ENCODE results near the gene TMEM167A.

The TMEM167A gene

DNA sequence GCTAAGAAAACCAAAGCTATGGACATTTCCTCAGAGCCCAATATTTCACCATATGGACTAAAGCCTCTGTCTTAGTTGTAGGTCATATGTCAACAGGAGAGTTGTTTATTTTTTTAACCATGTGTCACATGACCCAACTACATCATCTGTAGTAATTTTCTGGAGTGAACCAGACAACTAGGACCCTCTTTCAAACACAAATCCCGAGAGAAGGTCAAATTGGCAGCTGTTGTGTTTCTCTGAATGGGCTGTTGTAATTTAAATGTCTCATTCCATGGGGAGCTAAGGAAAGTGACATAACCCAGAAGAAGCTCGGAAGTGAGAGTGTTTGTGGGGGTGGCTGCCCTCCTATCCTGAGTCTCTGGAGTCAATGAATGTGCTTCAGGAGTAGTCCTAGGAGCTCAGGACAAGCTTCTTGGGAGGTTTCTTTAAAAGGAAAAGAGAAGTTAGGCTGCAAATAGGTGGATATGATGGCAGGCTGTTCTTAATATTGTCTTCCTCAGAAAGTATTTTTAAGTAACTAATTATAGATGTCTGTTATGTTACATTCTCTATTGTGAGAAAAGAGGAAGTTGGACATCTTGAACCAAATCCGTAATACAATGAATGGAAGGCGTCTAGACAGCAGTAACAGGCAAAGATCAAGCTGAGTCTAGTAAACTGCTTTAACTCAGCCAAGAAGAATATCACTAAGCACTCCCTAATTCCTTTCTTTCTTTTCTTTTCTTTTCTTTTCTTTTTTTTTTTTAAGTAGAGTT, 50.1 kb downstream of the TMEM167A start:
- no peak for DNase-seq (ENCODE audit: low read depth)
- no peak for TF ChIP-seq CTCF (IDR thresholded peaks at IDR 0.05; ENCODE audit: insufficient read depth, low read depth, low read length, missing control alignments)
- no peak overlapping the region for H3K4me3 ChIP-seq (ENCODE audit: low read length)

- no peak for DNase-seq (ENCODE audit: low read depth)
- no peak for TF ChIP-seq CTCF (IDR thresholded peaks at IDR 0.05; ENCODE audit: insufficient read depth, low read depth, low read length, missing control alignments)
- no peak overlapping the region for H3K4me3 ChIP-seq (ENCODE audit: low read length)
Measured at GRCh38 chr5:83026516-83026915, 50.7 kb downstream of the TMEM167A start.

DNA sequence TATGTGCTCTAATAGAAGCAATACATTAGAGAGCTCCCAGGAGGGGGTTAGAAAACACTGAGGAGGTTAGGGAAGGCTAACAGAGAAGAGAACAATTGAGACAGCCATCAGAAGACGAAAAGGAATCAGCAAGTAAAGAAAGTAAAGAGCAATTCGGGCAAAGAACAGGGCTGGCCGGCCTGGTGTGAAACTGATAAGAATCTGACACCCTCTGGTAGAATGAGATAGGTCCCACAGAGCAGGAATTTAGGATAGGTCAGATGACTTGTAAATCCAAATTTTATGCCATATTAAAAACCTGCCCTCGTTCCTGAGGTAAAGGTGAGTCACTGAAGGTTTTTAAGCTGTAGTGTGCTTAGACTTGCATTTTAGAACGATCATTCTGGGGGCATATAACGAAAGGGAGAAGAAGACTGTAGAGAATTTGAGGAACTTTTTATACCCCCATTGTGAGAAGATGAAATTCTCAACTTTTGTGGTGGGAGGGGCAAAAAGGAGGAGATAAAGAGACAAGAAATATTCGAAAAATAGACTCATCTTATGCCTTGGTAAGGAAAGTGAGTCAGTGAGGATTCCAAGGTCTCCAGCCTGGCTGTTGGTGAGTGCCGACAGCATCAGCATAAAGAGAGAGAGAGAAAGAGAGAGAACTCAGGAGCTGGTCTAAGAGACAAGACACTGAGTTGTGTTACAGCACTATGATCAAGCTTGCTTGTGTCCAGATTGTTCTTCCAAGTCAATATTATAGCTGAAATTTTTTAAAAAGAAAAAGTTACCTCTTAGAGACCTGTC, 51.3 kb downstream of the TMEM167A start:
- no peak for TF ChIP-seq CTCF (IDR thresholded peaks at IDR 0.05; ENCODE audit: insufficient read depth, low read depth, low read length, missing control alignments)
- DNase-seq (ENCODE audit: low read depth): no peak
- H3K4me3 ChIP-seq (ENCODE audit: low read length): no peak overlapping the region

GRCh38 chr5:83022334-83022733, 54.9 kb downstream of the TMEM167A start:
- H3K4me3 ChIP-seq (ENCODE audit: low read length): no peak overlapping the region
- no peak for TF ChIP-seq CTCF (IDR thresholded peaks at IDR 0.05; ENCODE audit: insufficient read depth, low read depth, low read length, missing control alignments)
- no peak for DNase-seq (ENCODE audit: low read depth)

DNA sequence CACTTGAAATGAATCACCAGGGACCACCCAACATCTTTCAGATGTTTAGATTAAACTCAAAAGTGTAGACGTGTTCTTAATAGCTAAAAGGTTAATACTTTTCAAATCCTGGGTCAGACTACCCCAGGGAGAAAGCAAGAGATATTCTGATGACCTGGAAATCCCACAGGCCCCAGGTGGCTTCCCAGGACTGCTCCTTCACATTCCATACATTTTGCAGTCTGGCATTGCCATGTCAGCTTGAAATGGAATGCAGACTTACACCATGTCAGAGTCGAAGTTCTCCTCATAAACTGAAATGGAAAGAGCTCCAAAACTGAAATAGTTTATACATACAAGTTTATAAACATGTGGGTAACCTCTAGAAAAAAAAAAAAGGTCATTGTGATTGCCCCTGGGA, 61.5 kb downstream of the TMEM167A start:
- H3K4me3 ChIP-seq (ENCODE audit: low read length): no peak overlapping the region
- DNase-seq (ENCODE audit: low read depth): no peak
- TF ChIP-seq CTCF (IDR thresholded peaks at IDR 0.05; ENCODE audit: insufficient read depth, low read depth, low read length, missing control alignments): no peak

DNA sequence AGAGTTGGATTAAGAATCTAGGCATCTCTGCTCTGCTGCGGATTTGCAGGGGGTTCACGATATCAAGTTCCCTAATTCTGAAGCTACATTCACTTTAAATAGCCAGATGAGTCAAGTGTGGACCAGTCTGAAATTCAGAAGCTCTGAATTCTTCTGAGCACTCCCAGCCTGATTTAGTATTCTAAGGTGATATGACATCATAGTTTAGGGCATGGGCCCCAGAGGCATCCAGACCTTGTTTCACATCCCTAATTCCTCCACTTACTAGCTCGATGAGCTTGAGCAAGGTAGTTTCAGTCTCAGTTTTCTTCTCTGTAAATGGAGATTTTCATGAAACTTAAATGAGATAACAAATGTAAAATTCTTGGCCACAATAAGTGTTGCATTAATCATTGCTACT, 65.2 kb downstream of the TMEM167A start:
- no peak for DNase-seq (ENCODE audit: low read depth)
- H3K4me3 ChIP-seq (ENCODE audit: low read length): no peak overlapping the region
- no peak for TF ChIP-seq CTCF (IDR thresholded peaks at IDR 0.05; ENCODE audit: insufficient read depth, low read depth, low read length, missing control alignments)

Data from epithelial cell of esophagus (primary cell).